GM12878 (cell line): ENCODE data around the gene AUNIP.

ENCODE experiments used
- CTCF ChIP-seq, 3 experiments: IDR thresholded peaks in 2 of 3; conservative IDR thresholded peaks in 1 of 3; 2 replicates each; pipeline ENCODE4 v1.5.1; 2011; ENCODE audit warnings: low read depth in 3 of 3, low read length in 3 of 3, mild to moderate bottlenecking in 3 of 3, control low read depth in 2 of 3, moderate library complexity in 2 of 3, inconsistent platforms in 1 of 3, mixed read lengths in 1 of 3; ENCODE audit not compliant: control insufficient read depth in 2 of 3, insufficient read depth in 1 of 3; ENCODE audit errors: extremely low read depth in 1 of 3
- MTA2 ChIP-seq: fragments of 450-650 bp; IDR thresholded peaks from 2 replicates; pipeline ENCODE4 v1.6.1; 2016; ENCODE audit warnings: low read depth, mild to moderate bottlenecking, moderate library complexity
- NKRF ChIP-seq: fragments of 450-650 bp; conservative IDR thresholded peaks from 2 replicates; pipeline ENCODE4 v1.6.1; 2017; ENCODE audit warnings: mild to moderate bottlenecking, moderate library complexity
- PBX3 ChIP-seq: IDR thresholded peaks from 2 replicates; pipeline ENCODE4 v1.6.1; 2011; ENCODE audit warnings: mild to moderate bottlenecking, low read depth, low read length, moderate library complexity; ENCODE audit not compliant: insufficient replicate concordance
- POLR2AphosphoS5 ChIP-seq: IDR thresholded peaks from 2 replicates; pipeline ENCODE4 v1.6.1; 2011; ENCODE audit warnings: mild to moderate bottlenecking, low read length, inconsistent platforms
- REST ChIP-seq: IDR thresholded peaks from 2 replicates; pipeline ENCODE4 v1.6.1; 2012; ENCODE audit warnings: mild to moderate bottlenecking, low read depth, low read length
- USF2 ChIP-seq: IDR thresholded peaks from 2 replicates; pipeline ENCODE4 v1.6.1; 2011; ENCODE audit warnings: low read depth, low read length, improper control_type of control experiment, borderline replicate concordance

- TF ChIP-seq CTCF (IDR thresholded peaks at IDR 0.05 in 2 of 3, conservative IDR thresholded peaks at IDR 0.05 in 1 of 3; ENCODE audit: control insufficient read depth in 2 of 3, extremely low read depth in 1 of 3, insufficient read depth in 1 of 3, low read depth in 3 of 3, low read length in 3 of 3): no peak
- no peak for TF ChIP-seq NKRF
- no peak for TF ChIP-seq USF2
- TF ChIP-seq POLR2AphosphoS5: no peak
- no peak for TF ChIP-seq MTA2
- no peak for TF ChIP-seq REST
- TF ChIP-seq PBX3: no peak
Measured at GRCh38 chr1:25816112-25816718, 43.0 kb downstream of the AUNIP start.
